COLO668 (cell line): Measurements from ENCODE around the gene LCTL.

Experiments used
- DNase-seq: peaks from one replicate; lab custom pipeline; 2025; ENCODE audit not compliant: unreplicated experiment; lab: John Stamatoyannopoulos, UW

LCTL gene

GRCh38 chr15:66565741-66566144 lies at the start of gene LCTL:
LCTL (minus strand) TSS chr15:66565998; CDS start chr15:66565365, 633 bp downstream.
- no peak for DNase-seq

GRCh38 chr15:66614951-66615760 lies 49.4 kb upstream of the LCTL start:
- DNase-seq = no peak

- no peak for DNase-seq
These were observed 48.7 kb upstream of the LCTL start for GRCh38 chr15:66614456-66614855.

- no peak for DNase-seq
These were observed 47.9 kb upstream of the LCTL start for GRCh38 chr15:66613743-66614142.

GRCh38 chr15:66611257-66612053 lies 45.7 kb upstream of the LCTL start:
- no peak for DNase-seq

- DNase-seq = no peak
These were observed 44.1 kb upstream of the LCTL start for GRCh38 chr15:66609876-66610275.

- DNase-seq = no peak
These were observed 43.1 kb upstream of the LCTL start for GRCh38 chr15:66608881-66609280.

- DNase-seq = no peak
These were observed 42.4 kb upstream of the LCTL start for GRCh38 chr15:66608159-66608558.

- peak; percentile 49 for DNase-seq
These were observed 37.7 kb upstream of the LCTL start for GRCh38 chr15:66603301-66604179.

- no peak for DNase-seq
These were observed 35.7 kb upstream of the LCTL start for GRCh38 chr15:66601521-66601920.

- no peak for DNase-seq
These were observed 34.4 kb upstream of the LCTL start for GRCh38 chr15:66600240-66600627.

- no peak for DNase-seq
These were observed 33.9 kb upstream of the LCTL start for GRCh38 chr15:66599536-66600239.

- no peak for DNase-seq
These were observed 32.5 kb upstream of the LCTL start for GRCh38 chr15:66598095-66598815.

- DNase-seq = no peak
These were observed 30.2 kb upstream of the LCTL start for GRCh38 chr15:66595931-66596545.

GRCh38 chr15:66595332-66595731 lies 29.5 kb upstream of the LCTL start:
- DNase-seq = no peak

GRCh38 chr15:66594836-66595235 lies 29.0 kb upstream of the LCTL start:
- DNase-seq = no peak

GRCh38 chr15:66594344-66594743 lies 28.5 kb upstream of the LCTL start:
- DNase-seq = no peak

GRCh38 chr15:66593219-66593780 lies 27.5 kb upstream of the LCTL start:
- no peak for DNase-seq

GRCh38 chr15:66592505-66593218 lies 26.9 kb upstream of the LCTL start:
- no peak for DNase-seq
